IPS-20b (cell line): ENCODE data around the gene GNLY.
"Not testable (repeated sequence)": the region's sequence is repeated elsewhere in the genome, so short reads cannot be mapped to it uniquely, and the experiment has no call there.

ENCODE experiments used
- H3K27ac ChIP-seq: one replicate; pipeline ENCODE4 v1.5.1; 2013; ENCODE audit warnings: low read length
- H3K27me3 ChIP-seq: 2 replicates; pipeline ENCODE4 v1.6.1; 2013; ENCODE audit warnings: mild to moderate bottlenecking, low read length, inconsistent platforms; ENCODE audit not compliant: insufficient read depth
- H3K36me3 ChIP-seq: 2 replicates; pipeline ENCODE4 v1.6.1; 2013; ENCODE audit warnings: low read depth, mild to moderate bottlenecking, inconsistent platforms, low read length, moderate library complexity; ENCODE audit not compliant: insufficient read depth
- H3K4me1 ChIP-seq: 2 replicates; pipeline ENCODE4 v1.6.1; 2013; ENCODE audit warnings: mild to moderate bottlenecking, control low read depth, inconsistent platforms, low read length, moderate library complexity; ENCODE audit not compliant: insufficient read depth
- H3K4me3 ChIP-seq: 2 replicates; pipeline ENCODE4 v1.5.1; 2013; ENCODE audit warnings: mild to moderate bottlenecking, low read length, inconsistent platforms
- H3K9ac ChIP-seq: 2 replicates; pipeline ENCODE4 v1.6.1; 2013; ENCODE audit warnings: low read depth, mild to moderate bottlenecking, inconsistent platforms, low read length, moderate library complexity
- H3K9me3 ChIP-seq: 2 replicates; pipeline ENCODE4 v1.6.1; 2013; ENCODE audit warnings: mild to moderate bottlenecking, low read depth, low read length, inconsistent platforms; ENCODE audit not compliant: insufficient read depth

GNLY gene

GRCh38 chr2:85656468-85656867 lies 37.7 kb upstream of the GNLY start:
- Histone ChIP-seq H3K27me3 (no peaks in the 10 kb centered on the region), H3K4me1 (no peaks in the 10 kb centered on the region), H3K9me3 (no peaks in the 10 kb centered on the region), H3K4me3 (no peak overlapping the region), H3K36me3 (peaks cover 34% of the 10 kb centered on the region), H3K27ac (no peak overlapping the region), H3K9ac (no peak overlapping the region)

GRCh38 chr2:85657399-85657798 lies 36.8 kb upstream of the GNLY start:
- H3K36me3 ChIP-seq, result peaks cover 26% of the 10 kb centered on the region
- not testable (repeated sequence) for H3K4me3 ChIP-seq, H3K4me1 ChIP-seq, H3K27ac ChIP-seq, H3K9me3 ChIP-seq, H3K9ac ChIP-seq, H3K27me3 ChIP-seq

DNA sequence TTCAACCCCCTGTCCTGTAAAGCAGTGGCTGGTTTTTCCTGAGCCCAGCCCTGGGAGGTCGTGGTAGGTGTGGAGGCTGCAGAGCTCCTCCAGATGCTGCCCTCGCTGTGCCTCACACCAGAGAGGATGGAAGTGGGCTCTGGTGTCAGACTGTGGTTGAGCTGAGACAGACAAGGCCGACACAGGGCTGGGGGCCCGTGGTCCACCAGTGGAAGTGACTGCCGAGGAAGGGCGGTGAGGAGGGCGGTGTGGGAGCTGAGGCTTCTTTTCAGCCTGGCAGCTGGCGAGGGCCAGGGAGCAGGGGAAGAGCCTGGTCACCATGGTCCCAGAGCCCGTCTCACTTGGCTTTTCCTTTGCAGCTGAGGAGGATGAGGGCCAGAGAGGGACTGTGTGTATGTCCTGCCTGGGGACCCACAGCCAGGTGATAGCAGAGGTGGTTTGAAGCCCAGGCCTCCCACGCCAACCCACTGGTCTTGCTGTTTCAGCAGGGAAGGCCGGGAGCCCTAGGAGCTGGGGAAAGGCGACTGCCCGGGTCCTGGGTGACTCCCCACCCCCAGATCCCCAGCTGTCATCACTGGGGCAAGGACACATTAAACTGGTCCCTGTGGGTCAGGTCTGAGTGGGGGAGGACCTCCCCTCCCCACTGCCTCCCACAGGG lies 34.7 kb upstream of the GNLY start:
- Histone ChIP-seq H3K36me3 (peaks cover 11% of the 10 kb centered on the region), H3K9ac (no peak overlapping the region), H3K4me3 (no peak overlapping the region), H3K4me1 (no peaks in the 10 kb centered on the region), H3K27me3 (no peaks in the 10 kb centered on the region), H3K9me3 (no peaks in the 10 kb centered on the region), H3K27ac (no peak overlapping the region)

DNA sequence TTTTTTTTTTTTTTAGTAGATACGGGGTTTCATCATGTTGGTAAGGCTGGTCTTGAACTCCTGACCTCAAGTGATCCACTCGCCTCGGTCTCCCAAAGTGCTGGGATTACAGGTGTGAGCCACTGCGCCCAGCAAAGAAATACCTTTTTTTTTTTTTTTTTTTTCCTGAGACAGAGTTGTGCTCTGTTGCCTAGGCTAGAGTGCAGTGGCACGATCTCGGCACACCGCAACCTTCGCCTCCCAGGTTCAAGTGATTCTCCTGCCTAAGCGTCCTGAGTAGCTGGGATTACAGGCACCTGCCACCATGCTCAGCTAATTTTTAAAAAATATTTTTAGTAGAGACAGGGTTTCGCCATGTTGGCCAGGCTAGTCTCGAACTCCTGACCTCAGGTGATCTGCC lies 33.9 kb upstream of the GNLY start:
- not testable (repeated sequence) for H3K4me1 ChIP-seq, H3K9me3 ChIP-seq, H3K27me3 ChIP-seq, H3K9ac ChIP-seq, H3K4me3 ChIP-seq, H3K27ac ChIP-seq
- peaks cover 11% of the 10 kb centered on the region for H3K36me3 ChIP-seq

DNA sequence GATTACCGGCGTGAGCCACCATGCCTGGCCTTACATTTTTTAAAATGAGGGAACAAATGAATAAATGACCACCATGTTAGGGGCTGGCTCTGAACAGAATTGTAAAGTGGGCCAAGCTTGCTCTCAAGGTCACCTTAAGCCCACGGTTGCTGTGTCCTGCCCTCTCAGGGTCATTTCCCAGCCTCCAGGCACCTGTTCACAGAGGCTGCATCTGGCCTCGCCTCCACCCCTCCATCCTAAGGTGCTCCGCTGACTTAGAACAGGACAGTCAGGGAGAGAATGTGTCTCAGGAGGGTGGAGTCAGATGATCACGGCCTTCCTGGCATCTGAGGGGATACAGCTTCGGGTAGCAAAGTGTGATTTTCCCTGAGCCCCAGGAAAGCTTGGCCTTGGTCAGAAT lies 33.4 kb upstream of the GNLY start:
- Histone ChIP-seq H3K4me1 (no peaks in the 10 kb centered on the region), H3K27me3 (no peaks in the 10 kb centered on the region), H3K9me3 (no peaks in the 10 kb centered on the region), H3K36me3 (peaks cover 11% of the 10 kb centered on the region), H3K9ac (no peak overlapping the region), H3K27ac (no peak overlapping the region), H3K4me3 (no peak overlapping the region)

DNA sequence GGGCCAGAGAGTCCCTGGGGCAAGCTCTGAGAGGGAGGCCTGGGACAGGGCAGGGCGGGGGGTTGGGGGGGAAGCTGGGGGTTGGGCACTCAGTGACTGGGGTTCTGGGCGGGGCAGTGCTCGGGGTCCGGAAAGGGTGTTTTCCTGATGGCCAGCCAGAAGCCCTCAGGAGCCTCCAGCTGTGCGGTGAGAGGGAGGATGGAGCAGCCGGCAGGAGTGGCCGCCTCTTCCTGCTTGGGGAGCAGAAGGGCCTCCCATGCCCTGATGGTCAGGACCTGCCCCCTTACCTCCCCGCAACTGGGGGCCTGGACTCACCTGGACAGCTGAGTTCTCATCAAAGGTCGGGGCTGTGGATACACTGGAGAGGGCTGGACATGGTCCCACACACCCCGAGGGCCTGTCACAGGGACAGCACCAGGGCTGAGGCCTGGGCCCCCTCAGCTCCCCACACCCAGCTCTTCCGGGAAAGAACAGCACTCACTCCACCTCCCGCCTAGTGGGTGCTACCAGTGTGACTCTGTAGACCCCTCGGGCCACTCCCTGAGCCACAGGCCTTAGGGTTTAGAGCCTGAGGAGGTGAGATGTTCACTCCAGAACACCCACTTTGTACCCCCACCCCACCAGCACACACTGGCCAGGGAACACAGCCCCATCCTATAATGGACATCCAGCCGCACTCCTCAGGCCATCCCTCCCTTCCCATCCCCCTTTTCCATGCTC lies 32.9 kb upstream of the GNLY start:
- peaks cover 6% of the 10 kb centered on the region for H3K36me3 ChIP-seq
- H3K9ac ChIP-seq, result no peak overlapping the region
- H3K4me1 ChIP-seq, result no peaks in the 10 kb centered on the region
- no peak overlapping the region for H3K27ac ChIP-seq
- H3K27me3 ChIP-seq, result no peaks in the 10 kb centered on the region
- H3K9me3 ChIP-seq, result no peaks in the 10 kb centered on the region
- H3K4me3 ChIP-seq, result no peak overlapping the region

- Histone ChIP-seq H3K9ac (no peak overlapping the region), H3K9me3 (no peaks in the 10 kb centered on the region), H3K27me3 (no peaks in the 10 kb centered on the region), H3K4me1 (no peaks in the 10 kb centered on the region), H3K4me3 (no peak overlapping the region), H3K27ac (no peak overlapping the region), H3K36me3 (peaks cover 6% of the 10 kb centered on the region)
Observed at GRCh38 chr2:85662899-85663593, 31.1 kb upstream of the GNLY start.

- Histone ChIP-seq H3K9ac (no peak overlapping the region), H3K27me3 (no peaks in the 10 kb centered on the region), H3K4me3 (no peak overlapping the region), H3K27ac (no peak overlapping the region), H3K36me3 (peaks cover 3% of the 10 kb centered on the region; the same call in 1 of the 2 replicates), H3K9me3 (no peaks in the 10 kb centered on the region), H3K4me1 (no peaks in the 10 kb centered on the region)
Observed at GRCh38 chr2:85663594-85664565, 30.3 kb upstream of the GNLY start.

DNA sequence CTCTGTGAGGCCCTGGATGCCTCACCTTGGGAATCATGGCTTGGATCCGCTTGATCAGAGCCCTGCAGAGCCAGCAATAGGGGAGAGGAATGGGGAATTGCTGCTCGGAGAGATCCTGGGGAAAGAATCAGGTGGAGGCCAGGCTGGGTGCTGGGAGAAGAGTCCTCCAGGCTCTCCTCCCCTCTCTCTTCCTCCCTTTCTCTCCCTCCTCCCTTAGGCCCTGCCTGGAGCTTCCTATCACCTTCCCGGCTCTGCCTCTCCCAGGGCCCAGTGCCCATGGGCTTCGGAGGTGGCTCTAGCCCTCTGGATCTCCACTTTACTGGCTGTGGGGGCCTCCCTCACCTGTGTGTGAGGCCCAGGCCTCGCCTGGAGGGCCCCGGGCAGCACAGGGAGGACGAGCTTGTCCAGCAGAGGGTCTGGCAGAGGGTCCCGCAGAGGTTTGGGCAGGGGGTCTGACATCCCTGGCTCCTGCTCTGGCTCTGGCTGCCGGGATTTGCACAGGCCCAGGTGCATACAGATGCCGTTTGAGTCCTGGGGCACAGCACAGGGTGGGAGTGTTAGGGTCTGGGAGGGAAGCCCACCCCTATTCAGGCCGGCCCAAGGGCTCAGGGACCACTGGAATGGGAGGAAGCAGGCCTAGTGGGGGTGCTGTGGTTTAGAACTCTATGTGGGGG lies 28.8 kb upstream of the GNLY start:
- Histone ChIP-seq H3K9ac (no peak overlapping the region), H3K27ac (no peak overlapping the region), H3K9me3 (no peaks in the 10 kb centered on the region), H3K4me1 (no peaks in the 10 kb centered on the region), H3K36me3 (no peaks in the 10 kb centered on the region), H3K4me3 (no peak overlapping the region), H3K27me3 (no peaks in the 10 kb centered on the region)

DNA sequence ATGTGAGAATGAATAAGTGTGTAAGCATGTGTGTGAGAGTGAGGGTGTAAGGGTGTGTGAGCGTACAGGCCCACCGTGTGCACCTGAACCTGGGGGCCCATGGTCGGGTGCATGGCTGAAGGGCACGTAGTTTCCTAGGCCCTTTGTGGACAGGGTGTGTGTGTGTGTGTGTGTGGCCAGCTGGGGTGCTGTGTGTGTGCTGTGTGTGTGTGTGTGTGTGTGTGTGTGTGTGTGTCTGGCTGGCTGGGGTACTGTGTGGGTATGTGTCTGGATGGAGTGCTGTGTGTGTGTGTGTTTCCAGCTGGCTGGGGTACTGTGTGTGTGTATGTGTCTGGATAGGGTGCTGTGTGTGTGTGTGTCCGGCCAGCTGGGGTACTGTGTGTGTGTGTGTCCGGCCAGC lies 28.1 kb upstream of the GNLY start:
- no peaks in the 10 kb centered on the region for H3K36me3 ChIP-seq
- no peaks in the 10 kb centered on the region for H3K27me3 ChIP-seq
- H3K4me3 ChIP-seq, result no peak overlapping the region

More for the DNA sequence above, 28.1 kb upstream of the GNLY start:
- Histone ChIP-seq H3K9ac (no peak overlapping the region), H3K9me3 (no peaks in the 10 kb centered on the region), H3K27ac (no peak overlapping the region), H3K4me1 (no peaks in the 10 kb centered on the region)
